WTC11 (cell line): ENCODE data around the gene ZNF586. TPM values are rescaled to one million over a fixed set of nuclear protein-coding genes. Genes with fewer than 3 reads are reported as not detected.
A peak's percentile ranks its signal among the peaks of the same experiment; 100 is the strongest.

ENCODE experiments used
- ATAC-seq: fragments of 200-7000 bp; cut with Tn5 transposase; 2 replicates; pipeline ENCODE4 v1.10.0; 2021; ENCODE audit warnings: mild to moderate bottlenecking, moderate library complexity
- CTCF ChIA-PET: fragments of 300-600 bp; sonication (Branson Sonifier 250); formaldehyde crosslinking; loops from one replicate; lab custom pipeline; 2021; ENCODE audit warnings: antibody characterized with exemption; lab: Charles Lee
- POLR2A ChIA-PET: fragments of 350-600 bp; sonication (Branson Sonifier 250); formaldehyde crosslinking; loops from one replicate; lab custom pipeline; 2021; ENCODE audit warnings: antibody characterized with exemption; lab: Charles Lee
- DNase-seq: peaks from one replicate; pipeline ENCODE4 v3.0.0; 2021; ENCODE audit warnings: low spot score
- H3K27ac Mint-ChIP-seq: 2 replicates; pipeline ENCODE4 v1.8.0; 2021; ENCODE audit warnings: mixed read lengths
- H3K27me3 Mint-ChIP-seq: 2 replicates; pipeline ENCODE4 v1.8.0; 2021; ENCODE audit warnings: low read depth, mild to moderate bottlenecking, moderate library complexity, mixed read lengths
- H3K36me3 Mint-ChIP-seq: 2 replicates; pipeline ENCODE4 v1.8.0; 2021; ENCODE audit warnings: mixed read lengths
- H3K4me1 Mint-ChIP-seq: 2 replicates; pipeline ENCODE4 v1.8.0; 2022; ENCODE audit warnings: mixed read lengths
- H3K4me3 Mint-ChIP-seq: 2 replicates; pipeline ENCODE4 v1.8.0; 2021; ENCODE audit warnings: mild to moderate bottlenecking, moderate library complexity, mixed read lengths
- H3K9me3 Mint-ChIP-seq: 2 replicates; pipeline ENCODE4 v1.8.0; 2021; ENCODE audit warnings: mixed read lengths
- ATF2 ChIP-seq: sonication (generic); formaldehyde crosslinking; IDR thresholded peaks from 2 replicates; pipeline ENCODE4 v1.8.1; 2022; ENCODE audit warnings: low read depth, missing genetic modification reagents, borderline replicate concordance
- CREB1 ChIP-seq: sonication (generic); formaldehyde crosslinking; IDR thresholded peaks from 2 replicates; pipeline ENCODE4 v1.8.0; 2023; ENCODE audit warnings: mild to moderate bottlenecking, missing genetic modification reagents
- CTCF ChIP-seq: fragments of 200-600 bp; IDR thresholded peaks from 2 replicates; pipeline ENCODE4 v1.8.0; 2022; ENCODE audit warnings: antibody characterized with exemption
- ESRRA ChIP-seq: sonication (generic); formaldehyde crosslinking; IDR thresholded peaks from 2 replicates; pipeline ENCODE4 v1.8.1; 2022; ENCODE audit warnings: mild to moderate bottlenecking, missing genetic modification reagents, borderline replicate concordance
- FOXP1 ChIP-seq: sonication (generic); formaldehyde crosslinking; IDR thresholded peaks from 2 replicates; pipeline ENCODE4 v1.8.0; 2022; ENCODE audit warnings: missing genetic modification reagents, mild to moderate bottlenecking, moderate library complexity, borderline replicate concordance
- JAZF1 ChIP-seq: fragments of 250-450 bp; sonication (Bioruptor Pico); IDR thresholded peaks from 2 replicates; pipeline ENCODE4 v1.9.0; 2021; ENCODE audit warnings: moderate library complexity, mild to moderate bottlenecking, inconsistent platforms
- JUN ChIP-seq: sonication (generic); formaldehyde crosslinking; IDR thresholded peaks from 2 replicates; pipeline ENCODE4 v1.8.0; 2023; ENCODE audit warnings: mild to moderate bottlenecking, missing genetic modification reagents
- MAX ChIP-seq: sonication (generic); formaldehyde crosslinking; IDR thresholded peaks from 2 replicates; pipeline ENCODE4 v1.8.0; 2022; ENCODE audit warnings: mild to moderate bottlenecking, missing genetic modification reagents
- MXD4 ChIP-seq: fragments of 250-450 bp; sonication (Bioruptor Pico); IDR thresholded peaks from 2 replicates; pipeline ENCODE4 v1.8.0; 2021; ENCODE audit warnings: mild to moderate bottlenecking, moderate library complexity, borderline replicate concordance
- MYBL2 ChIP-seq: sonication (generic); formaldehyde crosslinking; IDR thresholded peaks from 2 replicates; pipeline ENCODE4 v1.8.1; 2023; ENCODE audit warnings: mild to moderate bottlenecking, moderate library complexity, missing genetic modification reagents
- NFE2L1 ChIP-seq: sonication (generic); formaldehyde crosslinking; IDR thresholded peaks from 2 replicates; pipeline ENCODE4 v1.8.1; 2023; ENCODE audit warnings: missing genetic modification reagents
- NR2C2 ChIP-seq: sonication (generic); formaldehyde crosslinking; IDR thresholded peaks from 2 replicates; pipeline ENCODE4 v1.8.0; 2022; ENCODE audit warnings: mild to moderate bottlenecking, missing genetic modification reagents
- OVOL2 ChIP-seq: fragments of 250-450 bp; sonication (Bioruptor Pico); IDR thresholded peaks from 2 replicates; pipeline ENCODE4 v1.9.0; 2021; ENCODE audit warnings: mild to moderate bottlenecking, borderline replicate concordance
- PREB ChIP-seq: sonication (generic); formaldehyde crosslinking; IDR thresholded peaks from 2 replicates; pipeline ENCODE4 v1.8.1; 2022; ENCODE audit warnings: mild to moderate bottlenecking, missing genetic modification reagents, moderate library complexity, borderline replicate concordance
- PRRX2 ChIP-seq: fragments of 250-450 bp; sonication (Bioruptor Pico); IDR thresholded peaks from 2 replicates; pipeline ENCODE4 v1.8.0; 2021; ENCODE audit warnings: mild to moderate bottlenecking
- RORB ChIP-seq: fragments of 250-450 bp; sonication (Bioruptor Pico); IDR thresholded peaks from 2 replicates; pipeline ENCODE4 v1.9.0; 2021; ENCODE audit warnings: mild to moderate bottlenecking
- SMAD3 ChIP-seq: sonication (generic); formaldehyde crosslinking; IDR thresholded peaks from 2 replicates; pipeline ENCODE4 v1.8.0; 2022; ENCODE audit warnings: missing genetic modification reagents, mild to moderate bottlenecking, borderline replicate concordance
- USF1 ChIP-seq: sonication (generic); formaldehyde crosslinking; IDR thresholded peaks from 2 replicates; pipeline ENCODE4 v1.8.0; 2022; ENCODE audit warnings: mild to moderate bottlenecking, missing genetic modification reagents
- USF2 ChIP-seq: sonication (generic); formaldehyde crosslinking; IDR thresholded peaks from 2 replicates; pipeline ENCODE4 v1.8.1; 2023; ENCODE audit warnings: mild to moderate bottlenecking, missing genetic modification reagents, moderate library complexity
- ZBTB21 ChIP-seq: sonication (generic); formaldehyde crosslinking; IDR thresholded peaks from 2 replicates; pipeline ENCODE4 v1.8.1; 2023; ENCODE audit warnings: mild to moderate bottlenecking, missing genetic modification reagents, borderline replicate concordance
- ZBTB43 ChIP-seq: sonication (generic); formaldehyde crosslinking; IDR thresholded peaks from 2 replicates; pipeline ENCODE4 v1.8.1; 2023; ENCODE audit warnings: mild to moderate bottlenecking, missing genetic modification reagents
- ZNF263 ChIP-seq: sonication (generic); formaldehyde crosslinking; IDR thresholded peaks from 2 replicates; pipeline ENCODE4 v1.8.1; 2022; ENCODE audit warnings: low read depth, mild to moderate bottlenecking, moderate library complexity, missing genetic modification reagents
- ZNF281 ChIP-seq: sonication (generic); formaldehyde crosslinking; IDR thresholded peaks from 2 replicates; pipeline ENCODE4 v1.8.0; 2023; ENCODE audit warnings: mild to moderate bottlenecking, missing genetic modification reagents
- ZNF416 ChIP-seq: fragments of 250-450 bp; sonication (Bioruptor Pico); IDR thresholded peaks from 2 replicates; pipeline ENCODE4 v1.9.0; 2021; ENCODE audit warnings: mild to moderate bottlenecking, inconsistent platforms
- total RNA-seq: library from RNA; stranded (reverse); gene quantifications from 3 replicates; pipeline ENCODE4 v1.2.3, GENCODE V29; 2021

ZNF586 gene
- total RNA-seq, 1 experiment from 2014 or later = 16.4 TPM

GRCh38 chr19:57829316-57829715 lies 59.8 kb downstream of the ZNF586 start:
- CTCF ChIA-PET = interaction anchor here (0.7 to 1.5 kb wide), 4 partner anchors 10 to 75 kb away, joined by 4 to 10 read pairs (median 6); partner anchors contain the start of gene ZNF552
- ATAC-seq (no peak), DNase-seq (no peak)
- POLR2A ChIA-PET = interaction anchor here (1.0 to 1.7 kb wide), 4 partner anchors 10 to 60 kb away, joined by 3 to 10 read pairs (median 6); partner anchors contain the start of genes ZNF552, ZNF586 and ZNF587
- peaks cover 23% of the 10 kb centered on the region for H3K36me3 Mint-ChIP-seq
- H3K27me3 Mint-ChIP-seq = no peaks in the 10 kb centered on the region
- no peaks in the 10 kb centered on the region for H3K9me3 Mint-ChIP-seq
- H3K4me3 Mint-ChIP-seq = peak overlapping the region; percentile 98; the same call in 1 of the 2 replicates
- peaks cover 26% of the 10 kb centered on the region for H3K4me1 Mint-ChIP-seq
- peak overlapping the region; percentile 98 for H3K27ac Mint-ChIP-seq
- TF ChIP-seq PRRX2 (CRISPR knock-in tag) (no peak), ZNF281 (CRISPR knock-in tag) (no peak), JUN (CRISPR knock-in tag) (no peak), FOXP1 (CRISPR knock-in tag) (no peak), MXD4 (CRISPR knock-in tag) (no peak), RORB (CRISPR knock-in tag) (no peak), NR2C2 (CRISPR knock-in tag) (no peak), ZNF263 (CRISPR knock-in tag) (no peak), JAZF1 (CRISPR knock-in tag) (no peak), CREB1 (CRISPR knock-in tag) (no peak)

GRCh38 chr19:57830071-57830602 lies 60.7 kb downstream of the ZNF586 start, which contains the start of gene ZNF587B:
ZNF587B (plus strand) TSS chr19:57830299; CDS start chr19:57830529, 230 bp downstream.
- H3K27me3 Mint-ChIP-seq = no peaks in the 10 kb centered on the region
- ChIA-PET POLR2A (interaction anchor here (1.0 to 1.7 kb wide), 4 partner anchors 11 to 61 kb away, joined by 3 to 10 read pairs (median 6); partner anchors contain the start of genes ZNF552, ZNF586 and ZNF587), CTCF (interaction anchor here (0.7 to 1.4 kb wide), 4 partner anchors 11 to 74 kb away, joined by 3 to 10 read pairs (median 6); partner anchors contain the start of gene ZNF552)
- DNase-seq (peak; percentile 94), ATAC-seq (peak; percentile 99)
- H3K9me3 Mint-ChIP-seq = no peaks in the 10 kb centered on the region
- peak within 1 kb of the TSS; percentile 98 for H3K27ac Mint-ChIP-seq
- H3K4me1 Mint-ChIP-seq = peaks cover 22% of the 10 kb centered on the region
- H3K36me3 Mint-ChIP-seq = peaks cover 23% of the 10 kb centered on the region
- H3K4me3 Mint-ChIP-seq = peak within 1 kb of the TSS; percentile 98
- TF ChIP-seq ZNF416 (CRISPR knock-in tag) (peak; percentile 63; the same call in 1 of the 2 replicates), ATF2 (no peak), USF1 (CRISPR knock-in tag) (peak; percentile 94), ZNF263 (CRISPR knock-in tag) (no peak), ZBTB21 (CRISPR knock-in tag) (peak; percentile 43; the same call in 1 of the 2 replicates), OVOL2 (CRISPR knock-in tag) (no peak), PREB (CRISPR knock-in tag) (no peak), ESRRA (CRISPR knock-in tag) (no peak), ZBTB43 (CRISPR knock-in tag) (peak; percentile 63; the same call in 1 of the 2 replicates), SMAD3 (CRISPR knock-in tag) (0 out of 2 replicates have a peak, but pooled peaks have one; percentile 51), NFE2L1 (0 out of 2 replicates have a peak, but pooled peaks have one; percentile 45), USF2 (CRISPR knock-in tag) (peak; percentile 96), CTCF (peak; percentile 56), MAX (peak; percentile 94), MYBL2 (CRISPR knock-in tag) (0 out of 2 replicates have a peak, but pooled peaks have one; percentile 51)
